Calu3 (cell line): ENCODE measurements around the gene APBA1. TPM values are rescaled to one million over a fixed set of nuclear protein-coding genes. Genes with fewer than 3 reads are reported as not detected.
A peak's percentile ranks its signal among the peaks of the same experiment; 100 is the strongest.

Source experiments
- BruUV-seq: library from RNA; stranded (reverse); fragments of 400-500 nt; replicated peaks from 2 replicates; lab custom pipeline; 2021; lab: Mats Ljungman, UMichigan
- CTCF ChIA-PET: fragments of 300-600 bp; sonication (Branson Sonifier 250); formaldehyde crosslinking; loops from one replicate; lab custom pipeline; 2022; ENCODE audit warnings: antibody characterized with exemption; lab: Charles Lee
- DNase-seq: peaks from one replicate; pipeline ENCODE4 v3.0.0; 2022
- H3K27ac Mint-ChIP-seq: one replicate; pipeline ENCODE4 v1.8.0; 2022; ENCODE audit warnings: mixed read lengths; ENCODE audit not compliant: unreplicated experiment
- H3K27me3 Mint-ChIP-seq: one replicate; pipeline ENCODE4 v1.8.0; 2022; ENCODE audit warnings: mixed read lengths; ENCODE audit not compliant: unreplicated experiment
- H3K36me3 Mint-ChIP-seq: one replicate; pipeline ENCODE4 v1.8.0; 2022; ENCODE audit warnings: mild to moderate bottlenecking, moderate library complexity, mixed read lengths; ENCODE audit not compliant: insufficient read depth, unreplicated experiment
- H3K4me1 Mint-ChIP-seq: one replicate; pipeline ENCODE4 v1.8.0; 2022; ENCODE audit warnings: mild to moderate bottlenecking, low read depth, mixed read lengths; ENCODE audit not compliant: unreplicated experiment
- H3K4me3 Mint-ChIP-seq: one replicate; pipeline ENCODE4 v1.8.0; 2022; ENCODE audit warnings: mild to moderate bottlenecking, low read depth, moderate library complexity, mixed read lengths; ENCODE audit not compliant: unreplicated experiment
- H3K9me3 Mint-ChIP-seq: one replicate; pipeline ENCODE4 v1.8.0; 2022; ENCODE audit warnings: low read depth, mixed read lengths; ENCODE audit not compliant: unreplicated experiment
- CTCF ChIP-seq: fragments of 200-600 bp; IDR thresholded peaks from one replicate; pipeline ENCODE4 v1.8.0; 2022; ENCODE audit warnings: antibody characterized with exemption; ENCODE audit not compliant: unreplicated experiment
- intact Hi-C: fragments of 100-400 bp; cut with micrococcal nuclease; formaldehyde crosslinking; loops from one replicate; pipeline ENCODE4 v1.10.0; 2022; ENCODE audit not compliant: unreplicated experiment
- total RNA-seq: library from RNA; stranded (reverse); gene quantifications from 2 replicates; pipeline ENCODE4 v1.2.3, GENCODE V29; 2022

The APBA1 gene
- total RNA-seq, 1 experiment from 2014 or later: 4.4 TPM

DNA sequence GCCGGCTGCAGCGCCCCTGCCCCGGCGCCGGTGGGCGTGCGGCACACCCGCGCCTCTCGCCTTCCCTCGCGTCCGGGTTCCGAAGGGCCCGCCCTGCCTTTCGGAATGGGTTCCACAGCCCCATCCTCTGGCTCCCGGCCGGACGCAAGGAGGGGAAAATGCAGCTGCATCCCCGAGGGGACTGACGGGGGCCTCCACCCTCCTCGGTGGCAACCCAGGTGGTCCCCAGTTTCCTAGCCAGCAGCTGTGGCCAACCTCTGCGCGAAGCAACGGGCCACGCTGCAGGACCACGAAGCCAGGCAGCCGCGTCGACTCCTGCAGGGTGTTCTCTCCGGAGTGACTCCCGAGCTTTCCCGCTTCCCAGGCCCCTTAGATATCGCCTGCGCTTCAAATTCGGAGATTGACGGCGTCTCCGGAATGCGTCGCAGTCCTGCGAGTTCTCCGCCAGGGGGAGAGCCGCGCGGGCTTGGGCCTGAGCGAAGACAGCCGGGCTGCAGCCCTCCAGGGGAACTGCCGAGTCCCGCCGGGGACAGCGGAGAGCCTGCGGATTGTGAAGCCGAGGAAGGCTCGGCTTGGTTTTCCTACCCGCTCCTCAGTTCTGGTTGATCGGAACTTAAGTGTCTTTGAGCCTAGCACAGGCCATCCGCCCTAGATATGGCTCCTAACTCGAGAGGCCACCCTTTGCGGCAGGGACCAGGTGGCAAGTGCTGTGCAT lies 582 bp upstream of the APBA1 start:
- H3K4me1 Mint-ChIP-seq: peaks cover 18% of the 10 kb centered on the region

DNA sequence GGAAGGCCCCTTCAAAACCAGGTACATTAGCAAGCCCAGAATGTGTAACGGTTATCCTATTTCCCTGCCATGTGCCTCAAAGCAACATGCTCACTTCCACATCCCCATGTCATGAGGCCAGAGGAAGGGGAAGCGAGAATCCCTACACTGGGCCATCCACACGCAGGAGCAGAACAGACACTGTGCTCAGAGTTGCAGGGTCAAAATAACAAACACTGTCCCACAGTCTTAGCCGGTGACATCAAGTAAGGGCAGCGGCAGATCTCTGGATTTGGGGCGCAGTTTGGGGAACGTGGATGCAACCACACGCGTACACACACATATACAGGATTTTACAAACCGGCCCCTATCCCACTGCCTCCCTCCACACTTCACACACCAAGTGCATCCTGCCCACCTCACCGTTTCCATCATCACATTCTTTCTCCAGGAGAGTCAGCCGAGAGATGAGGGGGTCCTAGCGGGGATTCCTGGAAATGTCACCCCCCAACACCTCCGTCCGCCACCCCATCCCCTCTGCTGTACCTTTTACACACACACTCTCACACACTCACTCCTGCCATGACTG lies 776 bp downstream of the APBA1 start:
- intact Hi-C loops: loop anchor here (5.0 to 10.0 kb wide), 4 partner anchors 117 to 243 kb away; no protein-coding TSS in a partner anchor
- H3K4me3 Mint-ChIP-seq: peak overlapping the region; percentile 82
- peak overlapping the region; percentile 30 for H3K27ac Mint-ChIP-seq
- H3K36me3 Mint-ChIP-seq: peaks cover 14% of the 10 kb centered on the region
- DNase-seq: no peak
- H3K4me1 Mint-ChIP-seq: peaks cover 18% of the 10 kb centered on the region
- CTCF ChIA-PET: interaction anchor here (2.2 kb wide), 1 partner anchor 249 kb away, joined by 9 read pairs; no protein-coding TSS in a partner anchor
- no peak for TF ChIP-seq CTCF
- H3K9me3 Mint-ChIP-seq: no peaks in the 10 kb centered on the region
- H3K27me3 Mint-ChIP-seq: no peaks in the 10 kb centered on the region
- BruUV-seq: no TSS peak

More for the DNA sequence above, 582 bp upstream of the APBA1 start:
- Mint-ChIP-seq H3K9me3 (no peaks in the 10 kb centered on the region), H3K36me3 (peaks cover 14% of the 10 kb centered on the region), H3K4me3 (peak overlapping the region; percentile 73), H3K27me3 (no peaks in the 10 kb centered on the region), H3K27ac (no peak overlapping the region)
- intact Hi-C loops: loop anchor here (5.0 to 10.0 kb wide), 4 partner anchors 118 to 242 kb away; no protein-coding TSS in a partner anchor
- peak; percentile 69 for TF ChIP-seq CTCF
- no TSS peak for BruUV-seq
- CTCF ChIA-PET: interaction anchor here (0.6 to 2.2 kb wide), 4 partner anchors 12 to 251 kb away, joined by 3 to 9 read pairs (median 4); no protein-coding TSS in a partner anchor
- DNase-seq: peak; percentile 83

GRCh38 chr9:69667306-69667705 lies 4.9 kb downstream of the APBA1 start:
- intact Hi-C loops: no loop called here
- BruUV-seq: no TSS peak
- no peak overlapping the region for H3K27ac Mint-ChIP-seq
- H3K36me3 Mint-ChIP-seq: peaks cover 5% of the 10 kb centered on the region
- TF ChIP-seq CTCF: no peak
- H3K4me1 Mint-ChIP-seq: no peaks in the 10 kb centered on the region
- H3K27me3 Mint-ChIP-seq: no peaks in the 10 kb centered on the region
- CTCF ChIA-PET: no interaction called here
- no peaks in the 10 kb centered on the region for H3K9me3 Mint-ChIP-seq
- H3K4me3 Mint-ChIP-seq: no peak overlapping the region
- DNase-seq: no peak

DNA sequence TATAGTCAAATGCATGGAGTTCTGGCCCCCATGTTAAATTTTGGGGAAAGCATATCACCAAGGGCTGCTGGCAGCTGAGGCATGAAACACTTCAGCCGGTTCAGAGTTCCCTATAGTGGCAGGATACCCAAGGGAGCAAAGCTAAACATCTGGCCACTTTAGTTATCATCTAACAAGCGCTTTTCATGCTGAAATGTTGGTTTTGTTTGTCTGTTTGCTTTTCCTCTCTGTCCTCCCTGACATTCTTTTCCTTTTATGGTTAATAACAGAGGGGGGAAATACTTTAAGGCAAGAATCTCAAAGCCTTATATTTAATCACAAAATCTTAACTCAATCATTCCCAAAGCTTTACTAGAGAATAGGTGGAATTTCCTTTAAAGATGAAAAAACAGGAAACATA lies 11.9 kb downstream of the APBA1 start:
- Mint-ChIP-seq H3K4me1 (no peaks in the 10 kb centered on the region), H3K36me3 (no peaks in the 10 kb centered on the region), H3K27ac (no peak overlapping the region), H3K27me3 (no peaks in the 10 kb centered on the region), H3K4me3 (no peak overlapping the region), H3K9me3 (no peaks in the 10 kb centered on the region)
- TF ChIP-seq CTCF: no peak
- no TSS peak for BruUV-seq
- intact Hi-C loops: no loop called here
- CTCF ChIA-PET: no interaction called here
- no peak for DNase-seq
